Activated B cell treated with CpG ODN at 0.5 μM for 24 hours (primary cell): ENCODE results near the gene TANGO2. TPM values are rescaled to one million over a fixed set of nuclear protein-coding genes. Genes with fewer than 3 reads are reported as not detected.

Experiments
- ATAC-seq: fragments of 200-7000 bp; cut with Tn5 transposase; one replicate; pipeline ENCODE4 v1.10.0; 2021; ENCODE audit warnings: low read depth, mild to moderate bottlenecking, moderate library complexity
- CTCF ChIA-PET: fragments of 350-600 bp; sonication (Branson Sonifier 250); formaldehyde crosslinking; loops from one replicate; lab custom pipeline; 2021; ENCODE audit warnings: antibody characterized with exemption; lab: Charles Lee
- POLR2A ChIA-PET: fragments of 350-600 bp; sonication (Branson Sonifier 250); formaldehyde crosslinking; loops from one replicate; lab custom pipeline; 2021; ENCODE audit warnings: antibody characterized with exemption; lab: Charles Lee
- DNase-seq: peaks from one replicate; pipeline ENCODE4 v3.0.0; 2022
- H3K27ac Mint-ChIP-seq: one replicate; pipeline ENCODE4 v1.8.0; 2020; ENCODE audit warnings: mixed read lengths
- H3K27me3 Mint-ChIP-seq: one replicate; pipeline ENCODE4 v1.8.0; 2021; ENCODE audit warnings: mixed read lengths
- H3K36me3 Mint-ChIP-seq: one replicate; pipeline ENCODE4 v1.8.0; 2021; ENCODE audit warnings: low read depth, mixed read lengths
- H3K4me1 Mint-ChIP-seq: one replicate; pipeline ENCODE4 v1.8.0; 2021; ENCODE audit warnings: mixed read lengths
- H3K4me3 Mint-ChIP-seq: one replicate; pipeline ENCODE4 v1.8.0; 2020; ENCODE audit warnings: mild to moderate bottlenecking, mixed read lengths
- H3K9me3 Mint-ChIP-seq: one replicate; pipeline ENCODE4 v1.8.0; 2020; ENCODE audit warnings: mixed read lengths
- CTCF ChIP-seq: fragments of 200-600 bp; IDR thresholded peaks from one replicate; pipeline ENCODE4 v1.8.0; 2022; ENCODE audit warnings: antibody characterized with exemption, mild to moderate bottlenecking
- intact Hi-C: fragments of 100-400 bp; cut with micrococcal nuclease; formaldehyde crosslinking; loops from one replicate; pipeline ENCODE4 v1.15.1; 2024
- total RNA-seq: library from RNA; stranded (reverse); gene quantifications from 2 replicates; pipeline ENCODE4 v1.2.3, GENCODE V29; 2022

TANGO2 gene
- total RNA-seq, 1 donor from 2014 or later = 47.2 TPM

- H3K27me3 Mint-ChIP-seq = no peaks in the 10 kb centered on the region
- H3K36me3 Mint-ChIP-seq = no peaks in the 10 kb centered on the region
- DNase-seq = no peak
- no peak for TF ChIP-seq CTCF
- peaks cover 8% of the 10 kb centered on the region for H3K4me1 Mint-ChIP-seq
- no peak overlapping the region for H3K4me3 Mint-ChIP-seq
- ATAC-seq = no peak
- intact Hi-C loops = no loop called here
- ChIA-PET POLR2A (no interaction called here), CTCF (no interaction called here)
- no peak overlapping the region for H3K27ac Mint-ChIP-seq
- no peaks in the 10 kb centered on the region for H3K9me3 Mint-ChIP-seq
Observed at GRCh38 chr22:19990609-19991394, 30.1 kb upstream of the TANGO2 start.

GRCh38 chr22:19991395-19991644, 29.6 kb upstream of the TANGO2 start:
- Mint-ChIP-seq H3K27me3 (no peaks in the 10 kb centered on the region), H3K4me3 (no peak overlapping the region), H3K36me3 (no peaks in the 10 kb centered on the region), H3K27ac (no peak overlapping the region), H3K9me3 (no peaks in the 10 kb centered on the region), H3K4me1 (peaks cover 6% of the 10 kb centered on the region)
- DNase-seq (no peak), ATAC-seq (no peak)
- no peak for TF ChIP-seq CTCF
- POLR2A ChIA-PET = no interaction called here
- CTCF ChIA-PET = no interaction called here
- intact Hi-C loops = no loop called here

GRCh38 chr22:19991645-19992451, 29.1 kb upstream of the TANGO2 start:
- POLR2A ChIA-PET = no interaction called here
- Mint-ChIP-seq H3K9me3 (no peaks in the 10 kb centered on the region), H3K4me3 (no peak overlapping the region), H3K27me3 (no peaks in the 10 kb centered on the region), H3K36me3 (no peaks in the 10 kb centered on the region), H3K4me1 (peaks cover 3% of the 10 kb centered on the region), H3K27ac (no peak overlapping the region)
- ATAC-seq = no peak
- CTCF ChIA-PET = no interaction called here
- no peak for TF ChIP-seq CTCF
- no peak for DNase-seq
- intact Hi-C loops = no loop called here

- POLR2A ChIA-PET = no interaction called here
- no peak overlapping the region for H3K27ac Mint-ChIP-seq
- no peak for ATAC-seq
Observed at GRCh38 chr22:19992481-19992911, 28.4 kb upstream of the TANGO2 start.

More at GRCh38 chr22:19992481-19992911, 28.4 kb upstream of the TANGO2 start:
- intact Hi-C loops = no loop called here
- CTCF ChIA-PET = no interaction called here
- no peaks in the 10 kb centered on the region for H3K9me3 Mint-ChIP-seq
- no peaks in the 10 kb centered on the region for H3K36me3 Mint-ChIP-seq
- no peak for TF ChIP-seq CTCF
- peaks cover 1% of the 10 kb centered on the region for H3K4me1 Mint-ChIP-seq
- H3K27me3 Mint-ChIP-seq = no peaks in the 10 kb centered on the region
- H3K4me3 Mint-ChIP-seq = no peak overlapping the region
- DNase-seq = no peak
